H9 (cell line): ENCODE data around the gene PIRT. TPM values are rescaled to one million over a fixed set of nuclear protein-coding genes. Genes with fewer than 3 reads are reported as not detected.

Experiments used
- DNase-seq: peaks from one replicate; pipeline ENCODE4 v3.0.0-alpha.2; 2017
- H2AFZ ChIP-seq: one replicate; pipeline ENCODE4 v1.6.1; 2013; ENCODE audit warnings: mild to moderate bottlenecking, low read length, control low read depth, moderate library complexity
- H2AK5ac ChIP-seq: 2 replicates; pipeline ENCODE4 v1.6.1; 2013; ENCODE audit warnings: low read length, control low read depth, mixed read lengths; ENCODE audit not compliant: insufficient read length
- H2BK120ac ChIP-seq: one replicate; pipeline ENCODE4 v1.6.1; 2013; ENCODE audit warnings: low read depth, mild to moderate bottlenecking, low read length, control low read depth, inconsistent platforms; ENCODE audit not compliant: poor library complexity, severe bottlenecking
- H2BK12ac ChIP-seq: 2 replicates; pipeline ENCODE4 v1.6.1; 2013; ENCODE audit warnings: low read length, control low read depth, mixed read lengths, low read depth; ENCODE audit not compliant: insufficient read length
- H2BK15ac ChIP-seq: 2 replicates; pipeline ENCODE4 v1.6.1; 2013; ENCODE audit warnings: low read depth, low read length, control low read depth
- H2BK20ac ChIP-seq: one replicate; pipeline ENCODE4 v1.6.1; 2013; ENCODE audit warnings: low read depth, mild to moderate bottlenecking, low read length, control low read depth, inconsistent platforms; ENCODE audit not compliant: poor library complexity, severe bottlenecking
- H2BK5ac ChIP-seq: 2 replicates; pipeline ENCODE4 v1.6.1; 2013; ENCODE audit warnings: low read length, control low read depth, mixed read lengths; ENCODE audit not compliant: insufficient read length
- H3K14ac ChIP-seq: 2 replicates; pipeline ENCODE4 v1.6.1; 2013; ENCODE audit warnings: low read length, control low read depth; ENCODE audit not compliant: insufficient read depth
- H3K18ac ChIP-seq: 2 replicates; pipeline ENCODE4 v1.6.1; 2013; ENCODE audit warnings: low read depth, mild to moderate bottlenecking, mixed read lengths, low read length, control low read depth; ENCODE audit not compliant: insufficient read length
- H3K23ac ChIP-seq: 2 replicates; pipeline ENCODE4 v1.6.1; 2013; ENCODE audit warnings: low read length, control low read depth, mixed read lengths, low read depth; ENCODE audit not compliant: insufficient read length
- H3K23me2 ChIP-seq: 2 replicates; pipeline ENCODE4 v1.6.1; 2013; ENCODE audit warnings: low read depth, mild to moderate bottlenecking, mixed read lengths, low read length, control low read depth; ENCODE audit not compliant: insufficient read length, poor library complexity, severe bottlenecking
- H3K27ac ChIP-seq: 2 replicates; pipeline ENCODE4 v1.5.1; 2013; ENCODE audit warnings: low read length, control low read depth, mixed read lengths, low read depth; ENCODE audit not compliant: insufficient read length
- H3K27me3 ChIP-seq: 2 replicates; pipeline ENCODE4 v1.6.1; 2013; ENCODE audit warnings: low read length, control low read depth, inconsistent platforms; ENCODE audit not compliant: insufficient read depth
- H3K4ac ChIP-seq: 2 replicates; pipeline ENCODE4 v1.6.1; 2013; ENCODE audit warnings: low read depth, mild to moderate bottlenecking, control low read depth, inconsistent platforms, low read length, moderate library complexity
- H3K4me1 ChIP-seq: 2 replicates; pipeline ENCODE4 v1.6.1; 2013; ENCODE audit warnings: low read length, control low read depth, inconsistent platforms; ENCODE audit not compliant: insufficient read depth
- H3K4me2 ChIP-seq: 2 replicates; pipeline ENCODE4 v1.6.1; 2013; ENCODE audit warnings: low read length, control low read depth, mixed read lengths; ENCODE audit not compliant: insufficient read length, insufficient read depth
- H3K56ac ChIP-seq: 2 replicates; pipeline ENCODE4 v1.6.1; 2013; ENCODE audit warnings: low read depth, mild to moderate bottlenecking, mixed read lengths, low read length, control low read depth; ENCODE audit not compliant: insufficient read length
- H3K79me1 ChIP-seq: 2 replicates; pipeline ENCODE4 v1.6.1; 2013; ENCODE audit warnings: low read depth, mild to moderate bottlenecking, moderate library complexity, low read length, control low read depth, inconsistent platforms; ENCODE audit not compliant: insufficient read depth, poor library complexity, severe bottlenecking
- H3K79me2 ChIP-seq: 2 replicates; pipeline ENCODE4 v1.6.1; 2013; ENCODE audit warnings: low read length, control low read depth, inconsistent platforms; ENCODE audit not compliant: insufficient read depth
- H3K9ac ChIP-seq: 2 replicates; pipeline ENCODE4 v1.6.1; 2013; ENCODE audit warnings: low read length, control low read depth, mixed read lengths; ENCODE audit not compliant: insufficient read length; ENCODE audit errors: extremely low read depth
- H3K9me3 ChIP-seq: one replicate; pipeline ENCODE4 v1.6.1; 2013; ENCODE audit warnings: low read depth, low read length, inconsistent platforms; ENCODE audit not compliant: control insufficient read depth
- H3T11ph ChIP-seq: one replicate; pipeline ENCODE4 v1.6.1; 2013; ENCODE audit warnings: mild to moderate bottlenecking, low read length, control low read depth, inconsistent platforms
- H4K20me1 ChIP-seq: one replicate; pipeline ENCODE4 v1.6.1; 2013; ENCODE audit not compliant: control insufficient read depth, insufficient read length, insufficient read depth
- H4K5ac ChIP-seq: 2 replicates; pipeline ENCODE4 v1.6.1; 2013; ENCODE audit warnings: low read depth, mild to moderate bottlenecking, mixed read lengths, low read length, control low read depth; ENCODE audit not compliant: insufficient read length
- H4K8ac ChIP-seq: replicated peaks from 2 replicates; pipeline ENCODE4 v1.6.1; 2013; ENCODE audit warnings: low read length, control low read depth, mixed read lengths, low read depth; ENCODE audit not compliant: insufficient read length
- H4K91ac ChIP-seq: 2 replicates; pipeline ENCODE4 v1.6.1; 2013; ENCODE audit warnings: low read depth, mild to moderate bottlenecking, moderate library complexity, mixed read lengths, low read length, control low read depth; ENCODE audit not compliant: insufficient read length
- H3K27ac Mint-ChIP-seq, 3 experiments: 2 replicates in 2 of 3; 3 replicates in 1 of 3; pipeline ENCODE4 v1.8.0; 2020 to 2021; ENCODE audit warnings: mixed read lengths in 3 of 3, mild to moderate bottlenecking in 1 of 3, moderate library complexity in 1 of 3
- H3K27me3 Mint-ChIP-seq: 2 replicates; pipeline ENCODE4 v1.8.0; 2021; ENCODE audit warnings: low read depth, mild to moderate bottlenecking, moderate library complexity, mixed read lengths
- H3K36me3 Mint-ChIP-seq, 3 experiments: 2 replicates in 2 of 3; 3 replicates in 1 of 3; pipeline ENCODE4 v1.8.0; 2020 to 2021; ENCODE audit warnings: low read depth in 3 of 3, mixed read lengths in 3 of 3; ENCODE audit not compliant: insufficient read depth in 1 of 3
- H3K4me1 Mint-ChIP-seq, 2 experiments: 2 replicates each; pipeline ENCODE4 v1.8.0; 2020; ENCODE audit warnings: mixed read lengths in 2 of 2
- H3K4me3 Mint-ChIP-seq, 2 experiments: 2 replicates in 1 of 2; 3 replicates in 1 of 2; pipeline ENCODE4 v1.8.0; 2020 to 2021; ENCODE audit warnings: mild to moderate bottlenecking in 2 of 2, mixed read lengths in 2 of 2, moderate library complexity in 1 of 2
- H3K9me3 Mint-ChIP-seq, 2 experiments: 2 replicates in 1 of 2; 3 replicates in 1 of 2; pipeline ENCODE4 v1.8.0; 2020; ENCODE audit warnings: mild to moderate bottlenecking in 2 of 2, mixed read lengths in 2 of 2, moderate library complexity in 1 of 2
- CTCF ChIP-seq: fragments of 200-600 bp; sonication (generic); conservative IDR thresholded peaks from 3 replicates; pipeline ENCODE4 v1.8.0; 2021; ENCODE audit warnings: antibody characterized with exemption, mild to moderate bottlenecking
- WGBS: extraction: QIAGEN DNeasy Blood & Tissue Kit; methylation state at CpG from one replicate; pipeline ENCODE4 v1.1.7; 2013; ENCODE audit warnings: missing lambda C conversion rate, low lambda C conversion rate, mixed read lengths; ENCODE audit not compliant: insufficient read length; ENCODE audit errors: extremely low coverage; 5-methylcytosine and 5-hydroxymethylcytosine counted together
- total RNA-seq: library from RNA; stranded (reverse); gene quantifications from 2 replicates; pipeline ENCODE4 v1.2.1, GENCODE V29; 2021

PIRT gene
- total RNA-seq, 1 experiment from 2014 or later = not detected

DNA sequence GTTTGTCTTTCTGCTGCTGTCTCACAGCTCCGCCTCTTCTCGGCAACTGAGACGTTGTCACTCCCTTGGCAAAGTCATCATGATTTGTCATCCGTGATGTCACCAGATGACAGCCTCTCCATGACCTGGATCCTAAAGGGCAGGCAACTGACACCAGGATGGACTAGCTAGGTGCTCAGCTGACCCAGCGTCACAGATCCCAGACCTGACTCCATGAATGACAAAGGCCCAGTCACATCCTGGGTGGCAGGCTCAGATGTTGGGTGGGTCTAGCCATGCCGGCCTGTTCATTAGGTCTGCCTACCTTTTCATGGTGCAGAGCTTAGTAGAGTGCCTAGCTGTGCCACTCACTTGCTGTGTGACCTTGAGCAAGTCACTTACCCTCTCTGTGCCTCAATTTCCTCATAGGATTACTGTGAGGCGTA lies 30.2 kb downstream of the PIRT start:
- H2BK20ac ChIP-seq = no peak overlapping the region
- H3K27me3 Mint-ChIP-seq = peaks cover 1% of the 10 kb centered on the region; the same call in 1 of the 2 replicates
- H3K9me3 Mint-ChIP-seq = no peaks in the 10 kb centered on the region
- H3K14ac ChIP-seq = no peak overlapping the region
- H3K36me3 Mint-ChIP-seq = no peaks in the 10 kb centered on the region
- no peak overlapping the region for H4K91ac ChIP-seq
- no peaks in the 10 kb centered on the region for H3K23me2 ChIP-seq
- no peak overlapping the region for H2AFZ ChIP-seq
- H3K9me3 ChIP-seq = no peaks in the 10 kb centered on the region
- peaks cover 18 to 23% of the 10 kb centered on the region in 2 experiments for H3K4me1 Mint-ChIP-seq
- H2BK120ac ChIP-seq = no peak overlapping the region
- H3K4me1 ChIP-seq = no peaks in the 10 kb centered on the region; the same call in 1 of the 2 replicates
- H3T11ph ChIP-seq = no peak overlapping the region
- TF ChIP-seq CTCF = no peak
- no peak overlapping the region for H3K4me2 ChIP-seq
- no peaks in the 10 kb centered on the region for H3K79me2 ChIP-seq
- DNase-seq = no peak
- no peak overlapping the region for H3K4ac ChIP-seq
- no peak overlapping the region for H2AK5ac ChIP-seq
- no peak overlapping the region for H3K23ac ChIP-seq
- WGBS = no CpG with 5 or more reads among the region's 7 CpGs
- H3K4me3 Mint-ChIP-seq = no peak overlapping the region
- no peak overlapping the region for H4K5ac ChIP-seq
- no peak overlapping the region for H2BK15ac ChIP-seq
- no peak overlapping the region for H2BK5ac ChIP-seq
- no peaks in the 10 kb centered on the region for H3K27me3 ChIP-seq
- H4K20me1 ChIP-seq = no peaks in the 10 kb centered on the region
- H3K9ac ChIP-seq = no peak overlapping the region
- H3K27ac ChIP-seq = no peak overlapping the region
- H3K56ac ChIP-seq = no peak overlapping the region
- H2BK12ac ChIP-seq = no peak overlapping the region
- H3K27ac Mint-ChIP-seq = no peak overlapping the region
- no peak overlapping the region for H3K18ac ChIP-seq
- no peak overlapping the region for H4K8ac ChIP-seq
- no peaks in the 10 kb centered on the region for H3K79me1 ChIP-seq
